Activated CD4-positive, alpha-beta memory T cell treated with anti-CD3 and anti-CD28 coated beads for 36 hours (primary cell): ENCODE data around the gene CHMP5. TPM values are rescaled to one million over a fixed set of nuclear protein-coding genes. Genes with fewer than 3 reads are reported as not detected.

Experiments used
- CTCF ChIA-PET: fragments of 350-600 bp; sonication (Branson Sonifier 250); formaldehyde crosslinking; loops from one replicate; lab custom pipeline; 2021; ENCODE audit warnings: antibody characterized with exemption, inconsistent platforms; lab: Charles Lee
- POLR2A ChIA-PET: fragments of 350-600 bp; sonication (Branson Sonifier 250); formaldehyde crosslinking; loops from one replicate; lab custom pipeline; 2021; ENCODE audit warnings: antibody characterized with exemption; lab: Charles Lee
- DNase-seq: peaks from one replicate; pipeline ENCODE4 v3.0.0-alpha.2; 2020
- H3K27ac Mint-ChIP-seq: one replicate; pipeline ENCODE4 v1.8.0; 2021; ENCODE audit warnings: mixed read lengths
- H3K27me3 Mint-ChIP-seq: one replicate; pipeline ENCODE4 v1.8.0; 2021; ENCODE audit warnings: mixed read lengths
- H3K36me3 Mint-ChIP-seq: one replicate; pipeline ENCODE4 v1.8.0; 2021; ENCODE audit warnings: mixed read lengths
- H3K4me1 Mint-ChIP-seq: one replicate; pipeline ENCODE4 v1.8.0; 2021; ENCODE audit warnings: low read depth, mixed read lengths
- H3K4me3 Mint-ChIP-seq: one replicate; pipeline ENCODE4 v1.8.0; 2021; ENCODE audit warnings: mild to moderate bottlenecking, mixed read lengths
- H3K9me3 Mint-ChIP-seq: one replicate; pipeline ENCODE4 v1.8.0; 2021; ENCODE audit warnings: mixed read lengths
- intact Hi-C: fragments of 100-400 bp; cut with micrococcal nuclease; formaldehyde crosslinking; loops from one replicate; pipeline ENCODE4 v1.15.1; 2023
- total RNA-seq, 2 experiments: library from RNA; stranded (reverse); gene quantifications; one replicate each; pipeline ENCODE4 v1.2.3, GENCODE V29; 2021

Gene CHMP5
- total RNA-seq, 2 experiments from 2014 or later, result 116 to 119 TPM

DNA sequence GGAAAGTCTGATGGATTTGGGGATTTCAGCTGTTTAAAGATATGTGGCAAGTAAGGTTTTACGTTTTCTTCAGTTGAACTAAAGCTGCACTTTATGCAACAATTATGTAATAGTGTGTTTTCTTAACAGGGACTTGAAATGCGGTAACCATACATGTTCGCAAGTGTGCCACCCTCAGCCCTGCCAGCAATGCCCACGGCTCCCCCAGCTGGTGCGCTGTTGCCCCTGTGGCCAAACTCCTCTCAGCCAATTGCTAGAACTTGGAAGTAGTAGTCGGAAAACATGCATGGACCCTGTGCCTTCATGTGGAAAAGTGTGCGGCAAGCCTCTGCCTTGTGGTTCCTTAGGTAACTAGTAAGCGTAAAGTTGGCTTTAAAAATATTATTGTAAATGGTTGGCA lies 53.9 kb downstream of the CHMP5 start:
- Mint-ChIP-seq H3K4me1 (peaks cover 27% of the 10 kb centered on the region), H3K9me3 (no peaks in the 10 kb centered on the region), H3K36me3 (peaks cover 60% of the 10 kb centered on the region), H3K27ac (no peak overlapping the region), H3K27me3 (no peaks in the 10 kb centered on the region), H3K4me3 (no peak overlapping the region)
- CTCF ChIA-PET, result interaction anchor here (0.8 kb wide), 1 partner anchor 32 kb away, joined by 6 read pairs; no protein-coding TSS in a partner anchor
- intact Hi-C loops, result no loop called here
- POLR2A ChIA-PET, result interaction anchor here (0.7 to 0.8 kb wide), 2 partner anchors 98 to 708 kb away, joined by 3 read pairs; no protein-coding TSS in a partner anchor
- DNase-seq, result no peak

DNA sequence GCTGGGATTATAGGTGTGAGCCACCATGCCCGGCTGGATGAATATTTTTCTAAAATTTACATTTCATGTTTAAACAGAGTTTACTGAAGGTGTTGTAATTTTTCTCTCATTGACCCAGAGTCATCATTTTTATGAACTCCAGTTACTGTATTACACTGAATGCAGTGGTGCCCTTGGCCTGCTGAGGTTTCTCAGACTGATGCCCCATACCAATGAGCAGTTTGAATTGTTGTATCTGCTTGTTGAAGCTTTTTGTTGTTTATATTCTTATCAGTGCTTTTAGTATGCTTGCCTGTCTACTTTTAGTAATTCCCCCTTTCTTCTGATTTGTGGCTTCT lies 55.4 kb downstream of the CHMP5 start:
- no peaks in the 10 kb centered on the region for H3K9me3 Mint-ChIP-seq
- H3K27me3 Mint-ChIP-seq, result no peaks in the 10 kb centered on the region
- peaks cover 27% of the 10 kb centered on the region for H3K4me1 Mint-ChIP-seq
- no peak for DNase-seq
- ChIA-PET POLR2A (interaction anchor here (0.8 to 2.3 kb wide), 5 partner anchors 11 to 295 kb away, joined by 3 to 23 read pairs (median 3); partner anchors contain the start of genes DNAJA1 and NFX1), CTCF (interaction anchor here (1.0 to 4.0 kb wide), 5 partner anchors 11 to 96 kb away, joined by 4 to 22 read pairs (median 5); partner anchors contain the start of gene NFX1)
- H3K36me3 Mint-ChIP-seq, result peaks cover 64% of the 10 kb centered on the region
- H3K4me3 Mint-ChIP-seq, result no peak overlapping the region
- peak overlapping the region; percentile 80 for H3K27ac Mint-ChIP-seq
- intact Hi-C loops, result loop anchor here (1.0 kb wide), 4 partner anchors 14 to 56 kb away; partner anchors contain the start of genes BAG1 and NFX1

DNA sequence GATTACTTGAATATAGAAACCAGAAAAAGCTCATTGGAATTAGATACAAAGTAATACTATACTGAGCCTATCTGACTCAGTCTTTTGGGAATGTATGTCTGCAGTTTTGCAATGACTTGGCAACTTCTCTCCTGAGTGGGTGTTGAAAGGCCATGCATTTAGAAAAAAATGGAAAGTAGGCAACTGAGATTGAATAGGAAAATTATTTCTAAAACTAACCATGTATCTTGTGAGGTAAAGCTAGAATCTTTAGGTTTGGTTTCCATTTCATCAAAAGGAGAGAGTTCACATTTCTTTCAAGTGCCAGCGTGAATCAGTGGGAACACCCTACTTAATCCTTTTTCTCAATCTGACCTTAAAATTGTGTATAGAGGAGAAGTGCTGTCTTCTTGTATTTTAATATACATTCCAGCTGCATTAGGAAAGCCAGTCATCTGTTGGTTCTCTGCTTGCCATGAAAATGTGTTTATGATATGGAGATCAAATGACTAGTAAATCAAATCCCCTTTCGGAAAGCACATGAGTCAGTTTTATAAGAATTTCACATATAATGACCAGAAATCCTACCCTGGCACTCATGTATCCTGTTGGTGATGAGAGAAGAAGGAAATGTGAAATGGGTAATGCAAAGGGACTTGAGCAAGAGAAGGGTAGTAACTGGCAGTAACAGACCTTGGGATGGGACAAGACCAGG lies 55.9 kb downstream of the CHMP5 start:
- peaks cover 27% of the 10 kb centered on the region for H3K4me1 Mint-ChIP-seq
- no peak overlapping the region for H3K4me3 Mint-ChIP-seq
- POLR2A ChIA-PET, result interaction anchor here (0.8 to 2.3 kb wide), 6 partner anchors 11 to 296 kb away, joined by 3 to 23 read pairs (median 3); partner anchors contain the start of genes DNAJA1 and NFX1
- H3K27ac Mint-ChIP-seq, result peak overlapping the region; percentile 80
- H3K9me3 Mint-ChIP-seq, result no peaks in the 10 kb centered on the region
- H3K27me3 Mint-ChIP-seq, result no peaks in the 10 kb centered on the region
- CTCF ChIA-PET, result interaction anchor here (0.8 to 4.0 kb wide), 6 partner anchors 10 to 95 kb away, joined by 3 to 22 read pairs (median 4); partner anchors contain the start of gene NFX1
- peaks cover 63% of the 10 kb centered on the region for H3K36me3 Mint-ChIP-seq
- peak; percentile 25 for DNase-seq
- intact Hi-C loops, result loop anchor here (1.0 kb wide), 4 partner anchors 14 to 56 kb away; partner anchors contain the start of genes BAG1 and NFX1

DNA sequence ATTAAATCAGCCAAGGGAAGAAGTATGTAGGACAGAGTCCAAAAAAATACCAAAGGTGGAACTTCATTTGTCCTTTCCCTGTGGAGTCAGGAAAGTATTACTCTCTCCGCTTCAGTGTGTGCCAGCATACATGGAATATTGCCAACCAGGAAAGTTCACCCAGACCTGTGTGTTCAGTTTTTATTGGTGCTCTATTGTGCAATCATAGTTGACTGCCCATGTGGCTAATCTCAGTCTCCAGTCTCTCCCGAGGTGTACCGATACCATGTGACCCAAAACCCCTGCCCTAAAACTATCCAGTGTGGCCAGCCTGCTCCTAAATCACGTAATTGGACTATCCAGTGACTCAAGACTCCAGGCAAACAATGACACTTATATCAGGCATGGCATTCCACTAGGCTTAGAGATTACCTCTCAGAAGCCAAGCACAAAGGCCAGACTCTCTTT lies 64.3 kb downstream of the CHMP5 start:
- H3K36me3 Mint-ChIP-seq, result peaks cover 51% of the 10 kb centered on the region
- ChIA-PET POLR2A (no interaction called here), CTCF (no interaction called here)
- no peak for DNase-seq
- H3K4me1 Mint-ChIP-seq, result no peaks in the 10 kb centered on the region
- no peak overlapping the region for H3K27ac Mint-ChIP-seq
- intact Hi-C loops, result no loop called here
- no peaks in the 10 kb centered on the region for H3K27me3 Mint-ChIP-seq
- H3K4me3 Mint-ChIP-seq, result no peak overlapping the region
- no peaks in the 10 kb centered on the region for H3K9me3 Mint-ChIP-seq

DNA sequence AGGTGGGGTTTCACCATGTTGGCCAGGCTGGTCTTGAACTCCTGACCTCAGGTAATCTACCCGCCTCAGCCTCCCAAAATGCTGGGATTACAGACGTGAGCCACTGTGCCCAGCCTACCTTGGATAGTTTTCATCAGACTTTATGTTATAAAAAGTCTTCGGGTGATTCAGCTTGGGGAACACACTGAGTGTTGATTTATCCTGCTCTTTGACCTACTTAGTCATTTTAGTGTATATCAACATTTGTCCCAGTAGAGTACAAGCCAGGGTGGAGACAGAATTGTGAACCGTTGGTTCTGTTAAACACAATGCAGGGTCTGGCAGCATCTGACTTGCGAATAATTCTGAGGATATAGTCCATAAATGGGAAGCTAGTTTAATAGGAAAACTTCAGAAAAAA lies 65.1 kb downstream of the CHMP5 start:
- no peak for DNase-seq
- CTCF ChIA-PET, result interaction anchor here (0.9 kb wide), 1 partner anchor 44 kb away, joined by 3 read pairs; no protein-coding TSS in a partner anchor
- Mint-ChIP-seq H3K27ac (no peak overlapping the region), H3K27me3 (no peaks in the 10 kb centered on the region), H3K4me1 (no peaks in the 10 kb centered on the region), H3K9me3 (no peaks in the 10 kb centered on the region), H3K4me3 (no peak overlapping the region), H3K36me3 (peaks cover 54% of the 10 kb centered on the region)
- intact Hi-C loops, result no loop called here
- POLR2A ChIA-PET, result no interaction called here

DNA sequence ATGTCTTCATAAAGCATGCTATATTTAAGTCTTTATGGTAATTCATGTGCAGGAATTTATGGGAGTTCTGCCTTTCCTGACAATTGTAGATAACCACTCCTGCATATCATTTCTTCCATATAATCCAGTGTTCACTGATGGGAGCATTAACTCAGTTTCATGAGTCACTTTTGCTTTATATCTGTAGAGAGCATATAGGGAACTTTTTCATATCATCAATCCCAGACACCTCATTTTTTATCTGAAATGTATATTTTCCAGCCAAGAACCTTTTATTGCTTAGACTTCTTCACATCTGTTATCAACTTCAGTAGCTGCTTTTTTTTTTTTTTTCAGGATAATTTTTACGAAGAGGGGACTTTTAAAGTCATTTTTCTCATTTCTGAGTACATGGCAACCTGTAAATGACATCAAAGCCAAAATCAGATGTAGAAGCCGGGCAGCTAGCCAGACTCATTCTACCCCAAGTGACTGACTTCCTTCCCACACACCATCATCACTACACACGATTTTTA lies 66.6 kb downstream of the CHMP5 start:
- H3K27me3 Mint-ChIP-seq, result no peaks in the 10 kb centered on the region

More for the DNA sequence above, 66.6 kb downstream of the CHMP5 start:
- no peak overlapping the region for H3K4me3 Mint-ChIP-seq
- DNase-seq, result no peak
- H3K4me1 Mint-ChIP-seq, result no peaks in the 10 kb centered on the region
- no peaks in the 10 kb centered on the region for H3K9me3 Mint-ChIP-seq
- POLR2A ChIA-PET, result no interaction called here
- CTCF ChIA-PET, result interaction anchor here (1.0 to 1.4 kb wide), 3 partner anchors 11 to 45 kb away, joined by 3 to 6 read pairs (median 3); no protein-coding TSS in a partner anchor
- peaks cover 49% of the 10 kb centered on the region for H3K36me3 Mint-ChIP-seq
- H3K27ac Mint-ChIP-seq, result no peak overlapping the region
- intact Hi-C loops, result no loop called here

Other genes starting within 250 kb of the CHMP5 start
- 100 to 1,000 TPM; 173 to 184 TPM for gene DNAJA1, start 239.8 kb upstream of the CHMP5 start, total RNA-seq
- 10 to 100 TPM; 25.8 to 26.1 TPM for gene SMU1, start 188.4 kb upstream of the CHMP5 start, total RNA-seq
- 10 to 100 TPM; 76.6 to 78.0 TPM for gene B4GALT1, start 97.7 kb upstream of the CHMP5 start, total RNA-seq
- not detected for gene SPINK4, start 24.9 kb upstream of the CHMP5 start, total RNA-seq
- gene BAG1, start 341 bp upstream of the CHMP5 start, total RNA-seq, result 10 to 100 TPM; 52.7 to 56.6 TPM
- 10 to 100 TPM; 36.5 to 38.6 TPM for gene NFX1, start 25.5 kb downstream of the CHMP5 start, total RNA-seq
- gene AQP7, start 137.5 kb downstream of the CHMP5 start, total RNA-seq, result under 1 TPM; 0.12 to 0.36 TPM
- gene AQP3, start 182.5 kb downstream of the CHMP5 start, total RNA-seq, result 10 to 100 TPM; 19.4 to 20.2 TPM
- 10 to 100 TPM; 38.1 to 39.7 TPM for gene NOL6, start 208.9 kb downstream of the CHMP5 start, total RNA-seq